ENCODE results near the gene SIRPA.

- TF ChIP-seq CTCF (IDR thresholded peaks at IDR 0.05), result no peak
- TF ChIP-seq ZFX (IDR thresholded peaks at IDR 0.05; ENCODE audit: borderline replicate concordance), result no peak
These were observed 51.2 kb downstream of the SIRPA start for GRCh38 chr20:1946442-1946761.

Data from 22Rv1 (cell line).